Muscle layer of colon (tissue), 2 donors: ENCODE results near the gene ZYX.

Experiments used
- H3K27ac ChIP-seq: one replicate; pipeline ENCODE4 v1.7.0; 2013; ENCODE audit warnings: low read depth, mild to moderate bottlenecking, low read length, moderate library complexity
- H3K27me3 ChIP-seq, 2 donors: one replicate each; pipeline ENCODE4 v1.7.0; 2013; ENCODE audit warnings: low read length in 2 of 2, mild to moderate bottlenecking in 2 of 2; ENCODE audit not compliant: insufficient read depth in 2 of 2, control insufficient read depth in 1 of 2
- H3K36me3 ChIP-seq: one replicate; pipeline ENCODE4 v1.7.0; 2013; ENCODE audit warnings: mild to moderate bottlenecking, low read length; ENCODE audit not compliant: insufficient read depth
- H3K4me1 ChIP-seq: one replicate; pipeline ENCODE4 v1.7.0; 2013; ENCODE audit warnings: mild to moderate bottlenecking, low read length; ENCODE audit not compliant: insufficient read depth
- H3K4me3 ChIP-seq, 2 donors: one replicate each; pipeline ENCODE4 v1.7.0; 2013; ENCODE audit warnings: low read length in 2 of 2, low read depth in 1 of 2, mild to moderate bottlenecking in 1 of 2, moderate library complexity in 1 of 2
- H3K9ac ChIP-seq: one replicate; pipeline ENCODE4 v1.7.0; 2013; ENCODE audit warnings: low read length
- H3K9me3 ChIP-seq: one replicate; pipeline ENCODE4 v1.7.0; 2013; ENCODE audit warnings: mild to moderate bottlenecking, low read length
- donor health status: abdominal sarcoma.
- donor health status: Adenocarcinoma of cecum.

The ZYX gene, protein sequence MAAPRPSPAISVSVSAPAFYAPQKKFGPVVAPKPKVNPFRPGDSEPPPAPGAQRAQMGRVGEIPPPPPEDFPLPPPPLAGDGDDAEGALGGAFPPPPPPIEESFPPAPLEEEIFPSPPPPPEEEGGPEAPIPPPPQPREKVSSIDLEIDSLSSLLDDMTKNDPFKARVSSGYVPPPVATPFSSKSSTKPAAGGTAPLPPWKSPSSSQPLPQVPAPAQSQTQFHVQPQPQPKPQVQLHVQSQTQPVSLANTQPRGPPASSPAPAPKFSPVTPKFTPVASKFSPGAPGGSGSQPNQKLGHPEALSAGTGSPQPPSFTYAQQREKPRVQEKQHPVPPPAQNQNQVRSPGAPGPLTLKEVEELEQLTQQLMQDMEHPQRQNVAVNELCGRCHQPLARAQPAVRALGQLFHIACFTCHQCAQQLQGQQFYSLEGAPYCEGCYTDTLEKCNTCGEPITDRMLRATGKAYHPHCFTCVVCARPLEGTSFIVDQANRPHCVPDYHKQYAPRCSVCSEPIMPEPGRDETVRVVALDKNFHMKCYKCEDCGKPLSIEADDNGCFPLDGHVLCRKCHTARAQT

DNA sequence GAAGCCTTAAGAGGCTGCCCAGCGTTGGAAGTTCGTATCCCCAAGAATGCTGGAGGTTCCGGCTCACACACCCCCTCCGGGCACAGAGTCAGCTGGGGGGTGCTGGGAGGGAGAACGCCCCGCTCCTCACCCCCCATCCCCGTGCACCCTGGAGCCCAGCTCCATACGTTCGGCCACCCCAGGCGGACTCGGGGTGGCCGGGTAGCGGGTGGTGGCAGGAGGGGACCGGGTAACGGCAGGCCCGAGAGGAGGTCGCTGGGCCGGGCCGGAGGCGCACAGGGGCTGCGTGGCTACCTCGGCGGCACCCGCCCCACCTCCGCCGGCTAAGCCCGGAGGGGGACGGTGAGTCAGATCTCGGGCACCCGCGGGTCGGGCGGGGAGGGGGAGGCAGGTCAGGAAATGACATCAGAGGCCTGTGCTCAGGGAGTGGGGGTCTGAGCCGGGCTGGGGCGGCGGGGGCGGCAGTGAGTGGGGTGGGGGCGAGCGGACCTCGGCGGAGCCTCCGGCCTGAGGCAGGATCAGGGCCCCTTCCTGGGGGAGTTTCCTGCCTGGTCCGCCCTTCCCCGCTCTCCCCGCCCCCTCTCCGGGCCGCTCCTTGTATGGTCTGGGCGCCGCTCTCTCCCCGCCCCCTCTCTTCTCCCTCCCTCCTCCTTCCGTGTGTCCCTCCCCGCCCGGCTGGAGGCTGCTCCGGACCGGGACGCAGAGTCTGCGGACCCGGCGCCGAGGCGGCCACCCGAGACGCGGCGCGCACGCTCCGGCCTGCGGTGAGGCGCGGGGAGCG lies at the start of gene ZYX:
TSS of gene ZYX (plus strand) at position 700 of the 781 bp plus-strand sequence. CDS start 227 bp downstream, outside the sequence.
- Histone ChIP-seq H3K4me1 (peaks cover 71% of the 10 kb centered on the region), H3K36me3 (peaks cover 15% of the 10 kb centered on the region), H3K9ac (peak within 1 kb of the TSS; percentile 94), H3K4me3 (peak within 1 kb of the TSS; percentile 91 to 94), H3K9me3 (no peaks in the 10 kb centered on the region), H3K27ac (peak within 1 kb of the TSS; percentile 98), H3K27me3 (no peaks in the 10 kb centered on the region)

DNA sequence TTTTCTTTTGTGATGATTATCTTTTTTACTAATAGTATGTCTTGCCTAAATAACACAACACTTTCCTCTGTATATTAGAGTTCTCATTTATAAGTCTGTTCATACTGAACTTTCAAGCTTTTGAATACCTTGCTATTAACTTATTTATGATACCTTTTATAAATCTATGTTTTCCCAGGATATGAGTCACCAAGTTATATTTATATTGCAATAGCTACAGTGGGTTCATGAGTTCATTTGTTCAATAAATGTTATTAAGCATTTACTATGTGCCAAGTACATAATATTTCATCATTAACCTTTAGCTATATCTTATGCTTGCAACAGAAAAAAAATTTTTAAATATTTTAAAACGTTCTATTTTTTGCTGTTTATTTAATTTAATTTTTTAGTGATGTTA lies 46.9 kb upstream of the ZYX start:
- Histone ChIP-seq H3K9me3 (no peaks in the 10 kb centered on the region), H3K27ac (no peak overlapping the region), H3K36me3 (no peaks in the 10 kb centered on the region), H3K4me1 (peaks cover 4% of the 10 kb centered on the region), H3K9ac (no peak overlapping the region), H3K27me3 (no peaks in the 10 kb centered on the region), H3K4me3 (no peak overlapping the region)

DNA sequence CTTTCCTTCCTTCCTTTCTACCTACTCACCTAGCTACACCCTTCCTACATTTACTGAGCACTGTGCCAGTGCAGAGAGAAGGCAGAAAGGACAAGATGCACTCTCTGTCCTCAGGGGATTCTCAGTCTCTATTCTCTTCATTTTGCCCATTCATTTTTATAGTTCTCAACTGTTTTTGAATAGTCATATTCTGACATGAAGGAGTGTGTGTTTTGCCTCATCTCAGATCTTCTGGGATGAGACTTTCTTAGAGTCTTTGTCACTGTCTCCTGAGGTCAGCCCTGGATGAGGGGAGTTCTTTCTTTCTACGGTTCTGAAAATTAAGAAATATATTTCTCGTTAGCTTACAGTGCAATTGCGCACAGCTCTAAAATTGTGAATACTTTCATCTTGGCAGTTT lies 43.9 kb upstream of the ZYX start:
- Histone ChIP-seq H3K27me3 (no peaks in the 10 kb centered on the region), H3K27ac (no peak overlapping the region), H3K9ac (no peak overlapping the region)

DNA sequence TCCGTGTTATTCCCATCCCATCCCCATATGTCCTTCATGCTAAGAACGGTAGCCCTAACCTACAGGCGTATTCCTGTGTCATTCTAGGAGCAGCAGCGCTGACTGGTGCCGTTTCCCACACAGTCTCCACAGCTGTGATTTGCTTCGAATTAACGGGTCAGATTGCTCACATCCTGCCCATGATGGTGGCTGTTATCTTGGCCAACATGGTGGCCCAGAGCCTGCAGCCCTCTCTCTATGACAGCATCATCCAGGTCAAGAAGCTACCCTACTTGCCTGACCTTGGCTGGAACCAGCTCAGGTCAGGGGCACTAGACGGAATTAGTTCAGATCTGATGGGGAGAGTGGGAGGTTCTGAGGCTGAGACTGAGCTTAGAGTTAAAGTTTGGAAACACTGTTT lies 39.3 kb upstream of the ZYX start:
- Histone ChIP-seq H3K27me3 (peaks cover 0 to 12% of the 10 kb centered on the region in 2 donors), H3K36me3 (no peaks in the 10 kb centered on the region), H3K27ac (no peak overlapping the region), H3K9me3 (no peaks in the 10 kb centered on the region), H3K4me1 (no peaks in the 10 kb centered on the region), H3K9ac (no peak overlapping the region), H3K4me3 (no peak overlapping the region)

More for the DNA sequence above, 43.9 kb upstream of the ZYX start:
- H3K9me3 ChIP-seq: no peaks in the 10 kb centered on the region
- no peaks in the 10 kb centered on the region for H3K4me1 ChIP-seq
- H3K36me3 ChIP-seq: no peaks in the 10 kb centered on the region
- no peak overlapping the region for H3K4me3 ChIP-seq

DNA sequence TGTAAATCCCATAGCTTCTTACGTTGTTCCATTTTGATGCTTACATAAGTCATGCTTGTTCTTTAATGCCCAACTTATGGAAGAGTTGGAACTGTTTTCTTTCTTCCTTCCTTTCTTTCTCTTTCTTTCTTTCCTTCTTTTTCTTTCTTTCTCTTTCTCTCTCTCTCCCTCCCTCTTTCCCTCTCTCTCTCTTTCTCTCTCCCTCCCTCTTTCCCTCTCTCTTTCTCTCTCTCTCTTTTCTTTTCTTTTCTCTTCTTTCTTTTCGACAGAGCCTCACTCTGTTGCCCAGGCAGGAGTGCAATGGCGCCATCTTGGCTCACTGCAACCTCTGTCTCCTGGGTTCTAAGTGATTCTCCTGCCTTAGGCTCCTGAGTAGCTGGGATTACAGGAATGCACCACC lies 37.5 kb upstream of the ZYX start:
- H3K4me1 ChIP-seq: no peaks in the 10 kb centered on the region
- H3K27ac ChIP-seq: no peak overlapping the region
- H3K9me3 ChIP-seq: no peaks in the 10 kb centered on the region
- no peak overlapping the region for H3K4me3 ChIP-seq
- H3K27me3 ChIP-seq: peaks cover 0 to 12% of the 10 kb centered on the region in 2 donors
- H3K36me3 ChIP-seq: no peaks in the 10 kb centered on the region
- no peak overlapping the region for H3K9ac ChIP-seq

DNA sequence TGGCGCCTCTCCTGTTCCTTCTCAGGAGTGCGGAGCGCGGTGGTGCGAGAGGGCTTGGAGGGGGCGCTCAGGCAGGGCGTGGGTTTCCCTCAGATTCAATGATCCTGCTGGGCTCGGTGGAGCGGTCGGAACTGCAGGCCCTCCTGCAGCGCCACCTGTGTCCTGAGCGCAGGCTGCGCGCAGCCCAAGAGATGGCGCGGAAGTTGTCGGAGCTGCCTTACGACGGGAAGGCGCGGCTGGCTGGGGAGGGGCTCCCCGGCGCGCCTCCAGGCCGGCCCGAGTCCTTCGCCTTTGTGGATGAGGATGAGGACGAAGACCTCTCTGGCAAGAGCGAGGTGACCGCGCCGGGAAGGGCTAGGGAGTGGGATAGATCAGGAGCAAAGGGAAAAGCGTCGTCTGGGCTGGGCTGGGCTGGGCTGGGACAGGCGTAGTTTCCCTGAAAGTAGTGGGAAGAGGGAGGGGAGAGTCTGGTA lies 35.7 kb upstream of the ZYX start:
- Histone ChIP-seq H3K36me3 (no peaks in the 10 kb centered on the region), H3K27ac (no peak overlapping the region), H3K4me3 (peak overlapping the region in 1 of 2 donors; percentile 36), H3K9me3 (no peaks in the 10 kb centered on the region), H3K27me3 (peaks cover 0 to 12% of the 10 kb centered on the region in 2 donors), H3K4me1 (no peaks in the 10 kb centered on the region), H3K9ac (no peak overlapping the region)

DNA sequence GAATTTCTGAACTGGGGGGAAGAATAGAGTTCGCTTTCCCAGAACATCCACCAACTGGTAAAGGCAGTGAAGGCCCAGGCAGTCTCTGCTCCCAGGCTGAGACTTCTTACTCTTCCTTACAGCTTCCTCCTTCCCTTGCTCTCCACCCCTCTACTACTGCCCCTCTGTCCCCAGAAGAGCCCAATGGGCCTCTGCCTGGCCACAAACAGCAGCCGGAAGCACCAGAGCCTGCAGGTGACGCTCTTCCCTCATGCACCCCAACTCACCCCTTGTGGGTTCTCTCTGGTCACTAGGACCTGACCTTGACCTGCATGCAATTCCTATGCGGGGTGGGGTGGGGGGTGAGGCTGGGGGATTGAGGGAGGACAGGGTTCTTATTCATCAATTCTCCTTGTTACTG lies 35.1 kb upstream of the ZYX start:
- Histone ChIP-seq H3K27me3 (peaks cover 0 to 12% of the 10 kb centered on the region in 2 donors), H3K36me3 (no peaks in the 10 kb centered on the region), H3K9me3 (no peaks in the 10 kb centered on the region), H3K9ac (no peak overlapping the region), H3K4me1 (no peaks in the 10 kb centered on the region), H3K4me3 (no peak overlapping the region), H3K27ac (no peak overlapping the region)

DNA sequence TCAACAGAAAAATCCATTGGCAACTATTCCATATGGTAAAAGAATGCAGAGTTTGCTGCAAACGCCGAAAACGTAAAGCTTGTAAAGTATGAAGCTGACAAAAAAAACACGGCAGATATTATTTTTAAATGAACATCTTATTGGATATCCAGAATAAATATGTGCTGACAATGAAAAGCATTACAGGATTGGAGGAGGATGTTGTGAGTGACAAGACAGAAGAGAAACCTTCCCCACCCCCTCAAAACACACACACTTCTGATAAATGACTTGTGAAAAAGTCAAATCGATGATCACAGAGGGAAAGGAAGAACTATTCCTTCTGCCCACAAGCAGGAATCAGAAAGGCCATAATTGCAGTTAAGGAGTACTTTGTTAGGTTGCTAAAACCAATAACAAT lies 33.2 kb upstream of the ZYX start:
- H3K4me1 ChIP-seq: no peaks in the 10 kb centered on the region
- no peaks in the 10 kb centered on the region for H3K36me3 ChIP-seq
- peaks cover 0 to 12% of the 10 kb centered on the region in 2 donors for H3K27me3 ChIP-seq
- no peak overlapping the region for H3K27ac ChIP-seq
- H3K9me3 ChIP-seq: no peaks in the 10 kb centered on the region
- no peak overlapping the region for H3K4me3 ChIP-seq
- no peak overlapping the region for H3K9ac ChIP-seq

DNA sequence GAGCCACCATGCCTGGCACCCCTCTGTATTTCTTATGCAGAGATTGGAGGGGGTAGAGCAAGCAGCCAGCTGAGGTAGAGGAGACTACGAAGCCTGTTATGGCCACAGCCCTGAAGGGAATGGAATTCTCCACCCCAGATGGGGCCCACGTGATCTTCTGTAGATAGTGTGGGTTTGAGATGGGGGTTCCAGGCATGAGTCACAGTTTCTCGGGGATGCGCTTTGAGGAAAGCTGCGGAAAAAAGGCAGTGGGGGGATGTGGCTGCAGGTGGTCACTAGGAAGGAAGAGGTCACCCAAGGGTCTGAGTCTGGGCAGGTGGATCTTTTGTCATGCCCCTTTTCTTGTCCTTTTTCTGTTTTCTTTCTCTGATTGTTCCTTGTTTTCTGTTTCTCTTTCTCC lies 30.1 kb upstream of the ZYX start:
- H3K9ac ChIP-seq: no peak overlapping the region
- H3K9me3 ChIP-seq: no peaks in the 10 kb centered on the region
- H3K4me1 ChIP-seq: no peaks in the 10 kb centered on the region
- no peaks in the 10 kb centered on the region for H3K36me3 ChIP-seq
- no peak overlapping the region for H3K4me3 ChIP-seq
- no peak overlapping the region for H3K27ac ChIP-seq
- no peaks in the 10 kb centered on the region for H3K27me3 ChIP-seq

DNA sequence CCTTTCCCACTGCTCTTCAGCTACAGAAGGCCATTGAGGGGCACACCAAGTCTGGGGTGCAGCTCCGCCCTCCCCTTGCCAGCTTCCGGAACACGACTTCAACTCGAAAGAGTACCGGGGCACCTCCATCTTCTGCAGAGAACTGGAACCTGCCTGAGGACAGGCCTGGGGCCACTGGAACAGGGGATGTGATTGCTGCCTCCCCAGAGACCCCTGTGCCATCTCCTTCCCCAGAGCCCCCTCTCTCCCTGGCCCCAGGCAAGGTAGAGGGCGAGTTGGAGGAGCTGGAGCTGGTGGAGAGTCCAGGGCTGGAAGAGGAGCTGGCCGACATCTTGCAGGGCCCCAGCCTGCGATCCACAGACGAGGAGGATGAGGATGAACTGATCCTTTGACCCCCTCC lies 29.6 kb upstream of the ZYX start:
- H3K9me3 ChIP-seq: no peaks in the 10 kb centered on the region
- no peak overlapping the region for H3K27ac ChIP-seq
- H3K36me3 ChIP-seq: no peaks in the 10 kb centered on the region
- H3K9ac ChIP-seq: no peak overlapping the region
- H3K4me3 ChIP-seq: no peak overlapping the region
- H3K4me1 ChIP-seq: no peaks in the 10 kb centered on the region
- H3K27me3 ChIP-seq: no peaks in the 10 kb centered on the region

DNA sequence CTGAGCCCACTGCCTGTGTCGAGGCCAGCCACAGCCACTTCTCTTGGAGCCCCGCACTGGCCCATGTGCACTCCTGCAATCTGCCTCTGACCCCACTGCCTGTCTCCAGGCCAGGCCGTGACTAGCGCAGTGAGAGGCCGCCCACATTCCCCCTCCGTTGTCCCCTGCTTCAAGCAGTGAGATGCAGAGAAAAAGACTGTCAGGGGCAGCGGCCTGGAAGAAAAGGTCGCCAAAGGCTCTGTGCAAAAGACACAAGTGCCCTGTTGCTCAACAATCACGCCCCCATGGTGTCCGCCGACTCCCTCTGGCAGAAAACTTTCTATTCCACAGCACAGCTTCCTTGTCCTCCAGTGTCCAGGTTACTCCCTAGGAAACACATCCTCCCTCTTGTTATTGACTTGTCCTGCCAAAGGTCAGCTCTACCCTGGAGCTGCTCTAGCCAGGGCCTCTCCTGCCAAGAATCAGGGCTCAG lies 28.6 kb upstream of the ZYX start:
- Histone ChIP-seq H3K27me3 (no peaks in the 10 kb centered on the region), H3K9ac (no peak overlapping the region), H3K4me3 (no peak overlapping the region), H3K27ac (no peak overlapping the region), H3K4me1 (no peaks in the 10 kb centered on the region), H3K36me3 (no peaks in the 10 kb centered on the region), H3K9me3 (no peaks in the 10 kb centered on the region)
